HG03565 (cell line): Measurements from ENCODE around the gene ALAS2.
"Not testable (repeated sequence)": the region's sequence is repeated elsewhere in the genome, so short reads cannot be mapped to it uniquely, and the experiment has no call there.

ENCODE experiments used
- ATAC-seq: cut with Tn5 transposase; IDR thresholded peaks from one replicate; pipeline ENCODE4 v1.9.1; 2021; ENCODE audit warnings: mild to moderate bottlenecking, moderate library complexity; ENCODE audit not compliant: unreplicated experiment

The ALAS2 gene

GRCh38 chrX:55030271-55031205, at the start of gene ALAS2:
TSS of gene ALAS2 (minus strand) at chrX:55030977. CDS start at chrX:55026000, 4,977 bp downstream.
- ATAC-seq = no peak

- no peak for ATAC-seq
Observed at GRCh38 chrX:55074851-55075467, 44.2 kb upstream of the ALAS2 start, which contains the start of gene PAGE2B. TSS of gene PAGE2B (plus strand) at chrX:55075030. CDS start at chrX:55076042, 1,012 bp downstream.

- ATAC-seq = no peak
Observed at GRCh38 chrX:55072286-55072685, 41.5 kb upstream of the ALAS2 start.

- ATAC-seq = not testable (repeated sequence)
Observed at GRCh38 chrX:55067180-55067579, 36.4 kb upstream of the ALAS2 start.

- no peak for ATAC-seq
Observed at GRCh38 chrX:55057675-55058249, 27.0 kb upstream of the ALAS2 start.

GRCh38 chrX:55056820-55057674, 26.3 kb upstream of the ALAS2 start:
- no peak for ATAC-seq

- ATAC-seq = not testable (repeated sequence)
Observed at GRCh38 chrX:55050599-55050998, 19.8 kb upstream of the ALAS2 start.

GRCh38 chrX:55041514-55041913, 10.7 kb upstream of the ALAS2 start:
- no peak for ATAC-seq

- no peak for ATAC-seq
Observed at GRCh38 chrX:55039471-55039870, 8.7 kb upstream of the ALAS2 start.

- no peak for ATAC-seq
Observed at GRCh38 chrX:55033429-55033828, 2.7 kb upstream of the ALAS2 start.

- no peak for ATAC-seq
Observed at GRCh38 chrX:55029291-55029690, 1.5 kb downstream of the ALAS2 start.

- no peak for ATAC-seq
Observed at GRCh38 chrX:55028611-55029010, 2.2 kb downstream of the ALAS2 start.

- ATAC-seq = no peak
Observed at GRCh38 chrX:55028040-55028439, 2.7 kb downstream of the ALAS2 start.

- ATAC-seq = no peak
Observed at GRCh38 chrX:55026840-55027239, 3.9 kb downstream of the ALAS2 start.

GRCh38 chrX:55026143-55026542, 4.6 kb downstream of the ALAS2 start:
- no peak for ATAC-seq

- ATAC-seq = no peak
Observed at GRCh38 chrX:55014897-55015299, 15.9 kb downstream of the ALAS2 start.

- no peak for ATAC-seq
Observed at GRCh38 chrX:55011294-55011693, 19.5 kb downstream of the ALAS2 start.

- no peak for ATAC-seq
Observed at GRCh38 chrX:55008571-55009358, 22.0 kb downstream of the ALAS2 start.

GRCh38 chrX:55007656-55008055, 23.1 kb downstream of the ALAS2 start:
- no peak for ATAC-seq
